ENCODE results near the gene DCAF5. TPM values are rescaled to one million over a fixed set of nuclear protein-coding genes. Genes with fewer than 3 reads are reported as not detected.
A peak's percentile ranks its signal among the peaks of the same experiment; 100 is the strongest.

Gene DCAF5
- total RNA-seq, 6 donors from 2014 or later = 37.7 to 78.6 (median 49.0) TPM

DNA sequence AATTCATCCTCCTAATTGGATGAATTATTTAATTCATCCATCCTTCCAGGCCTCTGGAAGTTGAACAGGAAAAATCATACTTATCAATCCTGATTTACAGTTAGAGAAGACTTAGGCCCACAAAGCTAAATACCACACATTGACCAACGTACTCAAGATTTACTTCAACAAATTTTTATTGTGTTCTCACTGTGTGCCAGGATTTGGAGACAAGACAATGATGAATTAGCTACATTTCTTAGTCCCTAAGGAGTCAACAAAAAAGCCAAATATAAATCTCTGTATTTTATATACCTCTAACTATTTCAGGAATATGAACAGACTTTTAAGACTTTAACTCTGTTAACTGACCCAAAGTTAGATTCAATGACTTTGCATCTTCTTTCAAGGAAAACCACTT lies 63.9 kb downstream of the DCAF5 start:
- ATAC-seq (ENCODE audit: low FRiP score in 2 of 2) = no peak
- TF ChIP-seq POLR2AphosphoS5 (IDR thresholded peaks at IDR 0.05) (no peak), POLR2A (IDR thresholded peaks at IDR 0.05) (no peak), EP300 (IDR thresholded peaks at IDR 0.05) (no peak)
- TF ChIP-seq, protein P1, sequence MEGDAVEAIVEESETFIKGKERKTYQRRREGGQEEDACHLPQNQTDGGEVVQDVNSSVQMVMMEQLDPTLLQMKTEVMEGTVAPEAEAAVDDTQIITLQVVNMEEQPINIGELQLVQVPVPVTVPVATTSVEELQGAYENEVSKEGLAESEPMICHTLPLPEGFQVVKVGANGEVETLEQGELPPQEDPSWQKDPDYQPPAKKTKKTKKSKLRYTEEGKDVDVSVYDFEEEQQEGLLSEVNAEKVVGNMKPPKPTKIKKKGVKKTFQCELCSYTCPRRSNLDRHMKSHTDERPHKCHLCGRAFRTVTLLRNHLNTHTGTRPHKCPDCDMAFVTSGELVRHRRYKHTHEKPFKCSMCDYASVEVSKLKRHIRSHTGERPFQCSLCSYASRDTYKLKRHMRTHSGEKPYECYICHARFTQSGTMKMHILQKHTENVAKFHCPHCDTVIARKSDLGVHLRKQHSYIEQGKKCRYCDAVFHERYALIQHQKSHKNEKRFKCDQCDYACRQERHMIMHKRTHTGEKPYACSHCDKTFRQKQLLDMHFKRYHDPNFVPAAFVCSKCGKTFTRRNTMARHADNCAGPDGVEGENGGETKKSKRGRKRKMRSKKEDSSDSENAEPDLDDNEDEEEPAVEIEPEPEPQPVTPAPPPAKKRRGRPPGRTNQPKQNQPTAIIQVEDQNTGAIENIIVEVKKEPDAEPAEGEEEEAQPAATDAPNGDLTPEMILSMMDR (IDR thresholded peaks at IDR 0.05) = no peak
- no peaks in the 10 kb centered on the region for H3K27me3 ChIP-seq
- peaks cover 3 to 40% (median 14%) of the 10 kb centered on the region in 4 donors for H3K36me3 ChIP-seq
- no peak overlapping the region for H3K4me3 ChIP-seq
- no peaks in the 10 kb centered on the region for H3K9me3 ChIP-seq
- DNase-seq = no peak
- peaks cover 12 to 34% (median 21%) of the 10 kb centered on the region in 4 donors for H3K4me1 ChIP-seq
- 75 to 80% methylated on average over 1 of the region's 1 CpG for WGBS, 2 donors
- H3K27ac ChIP-seq = peak overlapping the region in 2 of 4 donors; percentile 62 to 72

GRCh38 chr14:69088586-69088985 lies 64.3 kb downstream of the DCAF5 start:
- TF ChIP-seq EP300 (IDR thresholded peaks at IDR 0.05) = no peak
- TF ChIP-seq, protein P1 (IDR thresholded peaks at IDR 0.05) = no peak
- TF ChIP-seq POLR2A (IDR thresholded peaks at IDR 0.05) = no peak
- DNase-seq (no peak), ATAC-seq (ENCODE audit: low FRiP score in 2 of 2) (no peak)
- Histone ChIP-seq H3K36me3 (peaks cover 3 to 45% (median 16%) of the 10 kb centered on the region in 4 donors), H3K4me1 (peaks cover 8 to 30% (median 17%) of the 10 kb centered on the region in 4 donors), H3K27ac (peak overlapping the region; percentile 62 to 72 (median 66)), H3K9me3 (no peaks in the 10 kb centered on the region), H3K4me3 (no peak overlapping the region), H3K27me3 (no peaks in the 10 kb centered on the region)
- WGBS, 2 donors = 87 to 90% methylated on average over 1 of the region's 1 CpG

DNA sequence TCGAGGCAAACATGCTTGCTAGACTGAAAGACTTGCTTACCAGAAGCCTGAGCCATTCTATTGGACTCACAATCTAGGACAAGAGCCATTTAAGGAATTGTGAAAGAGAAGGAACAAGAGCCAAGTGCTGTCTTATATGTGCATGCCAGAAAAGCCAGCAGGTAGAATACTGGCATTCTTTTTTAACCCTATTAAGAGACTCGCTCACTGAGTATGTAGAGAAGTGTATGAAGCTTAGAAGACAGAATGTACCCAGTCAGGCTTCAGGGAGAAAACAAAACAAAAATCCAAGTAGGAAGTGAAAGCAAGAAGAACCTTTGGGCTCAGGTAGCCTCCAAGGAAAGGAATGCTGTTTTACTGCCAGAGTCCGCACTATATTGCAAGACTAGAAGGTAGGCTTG lies 65.9 kb downstream of the DCAF5 start:
- Histone ChIP-seq H3K36me3 (peaks cover 3 to 56% (median 16%) of the 10 kb centered on the region in 4 donors), H3K9me3 (no peaks in the 10 kb centered on the region), H3K4me3 (no peak overlapping the region), H3K27ac (peak overlapping the region; percentile 62 to 72 (median 66)), H3K4me1 (peaks cover 0 to 25% (median 13%) of the 10 kb centered on the region in 4 donors), H3K27me3 (no peaks in the 10 kb centered on the region)
- DNase-seq (no peak), ATAC-seq (ENCODE audit: low FRiP score in 2 of 2) (peak; percentile 45 to 93)
- WGBS, 2 donors = 67 to 72% methylated on average over 3 of the region's 3 CpGs
- TF ChIP-seq POLR2A (IDR thresholded peaks at IDR 0.05) (no peak), EP300 (IDR thresholded peaks at IDR 0.05) (peak in 1 of 4 donors; percentile 24), POLR2AphosphoS5 (IDR thresholded peaks at IDR 0.05) (no peak)
- TF ChIP-seq, protein P1 (IDR thresholded peaks at IDR 0.05) = no peak

DNA sequence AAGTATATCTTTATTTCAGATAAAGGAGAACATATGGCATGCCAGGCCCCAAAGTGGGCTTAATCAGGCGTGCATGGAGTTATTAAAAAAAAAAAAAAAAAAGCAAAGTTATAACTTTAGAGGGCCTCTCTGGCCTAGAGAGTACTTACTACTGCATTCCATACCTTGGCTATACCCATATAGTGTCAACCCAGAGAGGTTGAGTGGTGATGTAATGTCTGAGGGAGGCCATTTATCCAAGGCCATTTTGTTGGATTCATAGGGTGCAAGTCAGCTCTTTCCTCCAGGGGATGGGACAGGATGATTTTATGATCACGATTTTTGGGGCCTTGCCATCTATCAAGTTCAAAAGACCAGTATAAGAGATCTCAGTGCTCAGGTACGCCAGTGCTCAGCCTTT lies 66.4 kb downstream of the DCAF5 start:
- peak in 1 of 2 donors; percentile 58 for ATAC-seq (ENCODE audit: low FRiP score in 2 of 2)
- TF ChIP-seq, protein P1 (IDR thresholded peaks at IDR 0.05) = no peak
- Histone ChIP-seq H3K36me3 (peaks cover 3 to 57% (median 15%) of the 10 kb centered on the region in 4 donors), H3K4me3 (no peak overlapping the region), H3K4me1 (peaks cover 0 to 25% (median 13%) of the 10 kb centered on the region in 4 donors), H3K9me3 (no peaks in the 10 kb centered on the region), H3K27ac (peak overlapping the region; percentile 59 to 72 (median 66)), H3K27me3 (no peaks in the 10 kb centered on the region)
- 74 to 95% methylated on average over 3 of the region's 3 CpGs for WGBS, 2 donors
- DNase-seq = no peak

- ATAC-seq (ENCODE audit: low FRiP score in 2 of 2) = no peak
- WGBS, 2 donors = 90 to 97% methylated on average over 4 of the region's 4 CpGs
- no peak for TF ChIP-seq EP300 (IDR thresholded peaks at IDR 0.05)
- TF ChIP-seq POLR2AphosphoS5 (IDR thresholded peaks at IDR 0.05) = no peak
- TF ChIP-seq, protein P1 (IDR thresholded peaks at IDR 0.05) = no peak
- TF ChIP-seq POLR2A (IDR thresholded peaks at IDR 0.05) = no peak
These were observed 68.9 kb downstream of the DCAF5 start for GRCh38 chr14:69084023-69084422.

More at GRCh38 chr14:69084023-69084422, 68.9 kb downstream of the DCAF5 start:
- Histone ChIP-seq H3K27me3 (no peaks in the 10 kb centered on the region), H3K27ac (no peak overlapping the region), H3K4me1 (peaks cover 13 to 40% (median 20%) of the 10 kb centered on the region in 4 donors), H3K9me3 (no peaks in the 10 kb centered on the region), H3K36me3 (peaks cover 0 to 37% (median 2%) of the 10 kb centered on the region in 4 donors), H3K4me3 (no peak overlapping the region)
- DNase-seq = no peak
